Peyer's patch (tissue), 4 donors: ENCODE results near the gene RPA3. TPM values are rescaled to one million over a fixed set of nuclear protein-coding genes. Genes with fewer than 3 reads are reported as not detected.

Experiments
- DNase-seq, 3 donors: peaks; one replicate each; pipeline ENCODE4 v3.0.0-alpha.2; 2017 to 2019
- H3K27ac ChIP-seq, 4 donors: fragments of 200-600 bp; sonication (generic); one replicate each; pipeline ENCODE4 v1.5.1; 2016 to 2019
- H3K27me3 ChIP-seq, 2 donors: fragments of 200-600 bp; sonication (generic); one replicate each; pipeline ENCODE4 v1.5.1; 2019
- H3K36me3 ChIP-seq, 3 donors: fragments of 200-600 bp; sonication (generic); one replicate each; pipeline ENCODE4 v1.5.1; 2016 to 2019
- H3K4me1 ChIP-seq, 4 donors: fragments of 200-600 bp; sonication (generic); one replicate each; pipeline ENCODE4 v1.5.1; 2016 to 2019
- H3K4me3 ChIP-seq, 4 donors: fragments of 200-600 bp; sonication (generic); 1 replicate in 3 of 4; 2 replicates in 1 of 4; pipeline ENCODE4 v1.5.1; 2016 to 2019; ENCODE audit warnings: mild to moderate bottlenecking in 1 of 4
- H3K9me3 ChIP-seq, 4 donors: fragments of 200-600 bp; sonication (generic); one replicate each; pipeline ENCODE4 v1.5.1; 2016 to 2019; ENCODE audit warnings: mild to moderate bottlenecking in 1 of 4
- POLR2A ChIP-seq, 2 donors: fragments of 450-650 bp; IDR thresholded peaks; one replicate each; pipeline ENCODE4 v1.5.1; 2017; ENCODE audit warnings: antibody characterized with exemption in 2 of 2, mild to moderate bottlenecking in 2 of 2, moderate library complexity in 2 of 2
- total RNA-seq, 4 donors: library from RNA; depleted of rRNA; stranded (reverse); fragments of >200 nt; gene quantifications; one replicate each; pipeline ENCODE4 v1.1.0, GENCODE V29; 2016
- TF ChIP-seq, protein P1 (sequence below), 6 experiments: fragments of 450-650 bp in 4 of 6; fragments of 200-600 bp in 2 of 6; sonication (generic) in 1 of 6; IDR thresholded peaks; one replicate each; pipeline ENCODE4 v1.5.1; 2017 to 2019; ENCODE audit warnings: antibody characterized with exemption in 6 of 6, mild to moderate bottlenecking in 3 of 6, moderate library complexity in 1 of 6

Gene RPA3
- total RNA-seq, 4 donors from 2014 or later, result 11.3 to 23.6 (median 19.4) TPM

DNA sequence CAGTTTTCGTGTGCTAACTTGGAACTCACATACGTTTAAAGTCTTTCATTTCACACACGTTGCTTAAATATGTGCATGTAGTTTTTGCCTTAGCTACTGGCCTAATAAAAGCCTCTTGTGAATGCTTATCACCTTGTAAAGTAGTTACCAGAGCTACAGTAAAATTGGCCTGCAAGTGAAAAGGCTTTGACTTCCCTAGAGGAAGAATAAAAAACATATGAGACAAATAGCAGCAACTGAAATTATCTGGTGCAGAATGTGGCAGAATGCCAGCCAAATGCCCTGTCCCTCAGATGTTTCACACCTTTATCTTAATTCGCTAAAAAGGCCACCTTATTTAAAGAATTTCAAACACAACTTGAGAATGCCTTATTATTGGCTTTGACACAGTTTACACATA, 28.1 kb upstream of the RPA3 start:
- Histone ChIP-seq H3K9me3 (no peaks in the 10 kb centered on the region), H3K4me3 (no peak overlapping the region), H3K36me3 (no peaks in the 10 kb centered on the region), H3K27me3 (no peaks in the 10 kb centered on the region), H3K4me1 (no peaks in the 10 kb centered on the region), H3K27ac (no peak overlapping the region)
- TF ChIP-seq, protein P1, sequence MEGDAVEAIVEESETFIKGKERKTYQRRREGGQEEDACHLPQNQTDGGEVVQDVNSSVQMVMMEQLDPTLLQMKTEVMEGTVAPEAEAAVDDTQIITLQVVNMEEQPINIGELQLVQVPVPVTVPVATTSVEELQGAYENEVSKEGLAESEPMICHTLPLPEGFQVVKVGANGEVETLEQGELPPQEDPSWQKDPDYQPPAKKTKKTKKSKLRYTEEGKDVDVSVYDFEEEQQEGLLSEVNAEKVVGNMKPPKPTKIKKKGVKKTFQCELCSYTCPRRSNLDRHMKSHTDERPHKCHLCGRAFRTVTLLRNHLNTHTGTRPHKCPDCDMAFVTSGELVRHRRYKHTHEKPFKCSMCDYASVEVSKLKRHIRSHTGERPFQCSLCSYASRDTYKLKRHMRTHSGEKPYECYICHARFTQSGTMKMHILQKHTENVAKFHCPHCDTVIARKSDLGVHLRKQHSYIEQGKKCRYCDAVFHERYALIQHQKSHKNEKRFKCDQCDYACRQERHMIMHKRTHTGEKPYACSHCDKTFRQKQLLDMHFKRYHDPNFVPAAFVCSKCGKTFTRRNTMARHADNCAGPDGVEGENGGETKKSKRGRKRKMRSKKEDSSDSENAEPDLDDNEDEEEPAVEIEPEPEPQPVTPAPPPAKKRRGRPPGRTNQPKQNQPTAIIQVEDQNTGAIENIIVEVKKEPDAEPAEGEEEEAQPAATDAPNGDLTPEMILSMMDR (IDR thresholded peaks at IDR 0.05), result no peak
- TF ChIP-seq POLR2A (IDR thresholded peaks at IDR 0.05), result no peak
- no peak for DNase-seq

DNA sequence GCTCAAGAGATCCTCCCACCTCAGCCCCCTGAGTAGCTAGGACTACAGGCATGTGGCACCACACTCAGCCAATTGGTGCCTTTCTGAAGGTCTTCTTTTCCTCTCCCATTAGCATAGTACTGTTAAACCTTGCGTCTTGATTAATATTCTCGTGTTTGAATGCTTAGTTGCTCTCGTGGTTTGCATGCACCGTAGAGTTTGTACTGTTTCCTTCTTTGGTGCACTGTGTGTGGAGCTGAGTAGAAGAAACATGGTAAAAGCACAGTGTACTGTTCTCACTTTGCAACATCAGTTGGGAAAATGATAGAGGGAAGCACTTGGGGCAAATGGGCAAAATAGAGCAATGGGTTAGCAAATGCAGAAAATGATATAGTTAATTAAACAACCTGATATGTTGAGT, 27.6 kb upstream of the RPA3 start:
- no peaks in the 10 kb centered on the region for H3K9me3 ChIP-seq
- H3K4me3 ChIP-seq, result no peak overlapping the region
- TF ChIP-seq POLR2A (IDR thresholded peaks at IDR 0.05), result no peak
- TF ChIP-seq, protein P1 (IDR thresholded peaks at IDR 0.05), result no peak
- H3K4me1 ChIP-seq, result no peaks in the 10 kb centered on the region
- H3K36me3 ChIP-seq, result no peaks in the 10 kb centered on the region
- no peak for DNase-seq
- no peak overlapping the region for H3K27ac ChIP-seq
- no peaks in the 10 kb centered on the region for H3K27me3 ChIP-seq

DNA sequence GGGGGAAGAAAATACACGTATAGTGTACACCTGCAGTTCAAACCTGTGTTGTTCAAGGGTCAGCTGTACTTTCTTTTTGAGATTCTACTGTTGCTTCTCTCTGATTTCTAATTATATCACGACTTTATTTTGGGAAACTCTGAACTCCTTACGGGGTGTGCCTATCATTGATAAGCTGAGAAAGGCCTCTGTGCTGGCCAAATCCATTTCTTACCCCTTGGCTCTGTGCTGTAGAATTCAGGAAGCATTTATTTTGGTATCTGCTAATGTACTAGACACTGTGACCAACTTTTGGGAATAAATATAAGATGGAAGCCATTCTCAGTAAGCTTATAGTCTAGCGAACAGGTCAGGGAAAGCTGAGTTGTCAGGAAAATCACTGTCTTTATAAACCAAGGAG, 26.9 kb upstream of the RPA3 start:
- no peak for DNase-seq
- Histone ChIP-seq H3K27me3 (no peaks in the 10 kb centered on the region), H3K4me3 (no peak overlapping the region), H3K36me3 (no peaks in the 10 kb centered on the region), H3K9me3 (no peaks in the 10 kb centered on the region), H3K4me1 (no peaks in the 10 kb centered on the region), H3K27ac (no peak overlapping the region)
- no peak for TF ChIP-seq POLR2A (IDR thresholded peaks at IDR 0.05)
- TF ChIP-seq, protein P1 (IDR thresholded peaks at IDR 0.05), result no peak

DNA sequence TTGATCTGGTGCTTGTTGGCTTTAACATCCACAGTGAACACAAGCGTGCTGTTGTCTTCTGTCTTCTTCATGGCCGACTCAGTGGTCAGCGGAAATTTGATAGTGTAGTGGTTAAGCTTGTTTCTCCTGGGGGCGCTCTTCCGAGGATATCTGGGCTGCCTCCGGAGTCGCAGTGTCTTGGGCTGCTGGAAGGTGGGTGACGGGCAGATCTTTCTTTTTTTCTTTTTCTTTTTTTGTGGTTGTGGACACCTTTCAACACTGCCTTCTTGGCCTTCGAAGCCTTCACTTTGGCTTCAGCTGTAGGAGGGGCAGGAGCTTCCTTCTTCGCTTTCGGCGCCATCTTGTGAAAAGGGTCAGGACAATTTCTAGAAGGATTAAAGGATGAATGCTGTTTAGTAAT, 23.8 kb upstream of the RPA3 start:
- H3K4me1 ChIP-seq, result no peaks in the 10 kb centered on the region
- no peak for TF ChIP-seq POLR2A (IDR thresholded peaks at IDR 0.05)
- TF ChIP-seq, protein P1 (IDR thresholded peaks at IDR 0.05), result no peak
- DNase-seq, result no peak

DNA sequence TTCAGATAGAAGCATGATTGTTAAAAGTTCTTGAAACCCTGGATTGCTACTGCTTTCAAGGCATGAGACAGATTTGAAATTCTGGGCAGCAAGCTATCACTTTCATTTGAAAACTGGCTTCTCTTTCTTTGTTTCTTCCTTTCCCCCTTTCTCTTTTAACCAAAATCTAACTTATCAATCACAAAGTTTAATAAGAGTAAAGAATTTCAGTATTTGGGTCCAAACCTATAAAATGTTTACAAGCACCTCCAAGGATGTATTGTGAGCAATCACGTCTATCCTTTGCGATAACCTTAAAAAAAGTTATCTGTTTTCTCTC, 21.6 kb upstream of the RPA3 start:
- TF ChIP-seq, protein P1 (IDR thresholded peaks at IDR 0.05), result no peak
- TF ChIP-seq POLR2A (IDR thresholded peaks at IDR 0.05), result no peak
- H3K27ac ChIP-seq, result no peak overlapping the region
- no peaks in the 10 kb centered on the region for H3K27me3 ChIP-seq
- no peak overlapping the region for H3K4me3 ChIP-seq
- no peak for DNase-seq
- H3K9me3 ChIP-seq, result no peaks in the 10 kb centered on the region
- H3K36me3 ChIP-seq, result no peaks in the 10 kb centered on the region
- H3K4me1 ChIP-seq, result no peaks in the 10 kb centered on the region

More for the DNA sequence above, 23.8 kb upstream of the RPA3 start:
- H3K36me3 ChIP-seq, result no peaks in the 10 kb centered on the region
- no peaks in the 10 kb centered on the region for H3K27me3 ChIP-seq
- no peak overlapping the region for H3K27ac ChIP-seq
- H3K9me3 ChIP-seq, result no peaks in the 10 kb centered on the region
- no peak overlapping the region for H3K4me3 ChIP-seq
